M059J (cell line): ENCODE data around the gene FMNL2. TPM values are rescaled to one million over a fixed set of nuclear protein-coding genes. Genes with fewer than 3 reads are reported as not detected.

Source experiments
- total RNA-seq: library from RNA; depleted of rRNA; stranded (reverse); fragments of >200 nt; shearing (Covaris generic); gene quantifications from 2 replicates; pipeline ENCODE4 v1.2.3, GENCODE V29; 2014; rRNA removed

FMNL2 gene
- total RNA-seq, 1 experiment from 2014 or later: 13.2 TPM

Other genes with a start within 250 kb of the FMNL2 start
- 0.12 TPM in 1 of 2 replicates, not detected in the other for gene CACNB4, start 236.1 kb upstream of the FMNL2 start, total RNA-seq
- 18.0 and 31.1 TPM in 2 replicates for gene STAM2, start 159.4 kb upstream of the FMNL2 start, total RNA-seq